K562 treated with DMSO at 1 percent for 4 hours (cell line): ENCODE results near the gene MMP23B. TPM values are rescaled to one million over a fixed set of nuclear protein-coding genes. Genes with fewer than 3 reads are reported as not detected.

Experiments
- total RNA-seq: library from RNA; unstranded; fragments of 300-600 nt; gene quantifications from 2 replicates; pipeline ENCODE4 v1.2.3, GENCODE V29; 2022; ENCODE audit not compliant: insufficient read depth

MMP23B gene
- total RNA-seq = 0.73 TPM in 1 of 2 replicates, not detected in the other

GRCh38 chr1:1631782-1632420, at the start of gene MMP23B:
Gene MMP23B, plus strand, starts transcription at chr1:1632173. Its CDS starts 46 bp downstream, at chr1:1632219.

GRCh38 chr1:1599935-1600860, 31.8 kb upstream of the MMP23B start, which contains the start of gene FNDC10:
Gene FNDC10, minus strand, starts transcription at chr1:1600135. Its CDS starts 120 bp downstream, at chr1:1600015.

GRCh38 chr1:1615256-1616044, 16.5 kb upstream of the MMP23B start, which contains the start of gene MIB2:
Gene MIB2, plus strand, starts transcription at chr1:1615500. Its CDS starts 7,953 bp downstream, at chr1:1623453.

GRCh38 chr1:1658583-1659549, 26.9 kb downstream of the MMP23B start, which contains the start of gene CDK11B:
Gene CDK11B, minus strand, starts transcription at chr1:1659004. Its CDS starts 1,519 bp downstream, at chr1:1657485.

Other genes with a start within 250 kb of the MMP23B start
- 96.0 and 157 TPM in 2 replicates for gene CCNL2, start 232.8 kb upstream of the MMP23B start, total RNA-seq
- gene MRPL20, start 224.9 kb upstream of the MMP23B start, total RNA-seq = 93.3 and 127 TPM in 2 replicates
- gene ANKRD65, start 210.9 kb upstream of the MMP23B start, total RNA-seq = not detected in 2 replicates
- gene VWA1, start 196.5 kb upstream of the MMP23B start, total RNA-seq = 7.9 and 9.2 TPM in 2 replicates
- gene ATAD3C, start 182.5 kb upstream of the MMP23B start, total RNA-seq = 0.15 TPM in 1 of 2 replicates, not detected in the other
- gene ATAD3B, start 160.4 kb upstream of the MMP23B start, total RNA-seq = 16.8 and 24.2 TPM in 2 replicates
- 81.9 and 86.9 TPM in 2 replicates for gene ATAD3A, start 120.0 kb upstream of the MMP23B start, total RNA-seq
- not detected in 2 replicates for gene TMEM240, start 91.5 kb upstream of the MMP23B start, total RNA-seq
- gene SSU72, start 57.3 kb upstream of the MMP23B start, total RNA-seq = 200 and 228 TPM in 2 replicates
- 3.3 and 4.2 TPM in 2 replicates for gene FNDC10, start 32.0 kb upstream of the MMP23B start, total RNA-seq
- gene MIB2, start 16.7 kb upstream of the MMP23B start, total RNA-seq = 51.8 and 53.0 TPM in 2 replicates
- gene CDK11B, start 26.8 kb downstream of the MMP23B start, total RNA-seq = 38.4 and 40.7 TPM in 2 replicates
- gene SLC35E2B, start 60.6 kb downstream of the MMP23B start, total RNA-seq = 49.7 and 62.8 TPM in 2 replicates
- 50.6 and 64.9 TPM in 2 replicates for gene CDK11A, start 92.2 kb downstream of the MMP23B start, total RNA-seq
- 83.4 and 102 TPM in 2 replicates for gene NADK, start 146.3 kb downstream of the MMP23B start, total RNA-seq